Neuronal stem cell (in vitro differentiated cells): Measurements from ENCODE around the gene ARSA.
"Not testable (repeated sequence)": the region's sequence is repeated elsewhere in the genome, so short reads cannot be mapped to it uniquely, and the experiment has no call there.

ENCODE experiments used
- DNase-seq: peaks from one replicate; pipeline ENCODE4 v3.0.0-alpha.2; 2013; ENCODE audit warnings: low spot score
- H2AFZ ChIP-seq: one replicate; pipeline ENCODE4 v1.6.1; 2013; ENCODE audit warnings: mild to moderate bottlenecking, low read length, inconsistent platforms
- H2AK5ac ChIP-seq: 2 replicates; pipeline ENCODE4 v1.6.1; 2013; ENCODE audit warnings: low read depth, mild to moderate bottlenecking, inconsistent platforms, low read length, moderate library complexity, mixed read lengths
- H2BK120ac ChIP-seq: 2 replicates; pipeline ENCODE4 v1.6.1; 2013; ENCODE audit warnings: low read depth, mild to moderate bottlenecking, inconsistent platforms, low read length, moderate library complexity, mixed read lengths
- H2BK12ac ChIP-seq: one replicate; pipeline ENCODE4 v1.6.1; 2013; ENCODE audit warnings: low read length, inconsistent platforms
- H2BK15ac ChIP-seq: 2 replicates; pipeline ENCODE4 v1.6.1; 2013; ENCODE audit warnings: mild to moderate bottlenecking, low read length, inconsistent platforms, mixed read lengths
- H2BK5ac ChIP-seq: one replicate; pipeline ENCODE4 v1.6.1; 2013; ENCODE audit warnings: inconsistent platforms, mild to moderate bottlenecking, low read length, moderate library complexity
- H3K14ac ChIP-seq: one replicate; pipeline ENCODE4 v1.6.1; 2013; ENCODE audit warnings: low read length, inconsistent platforms
- H3K18ac ChIP-seq: 2 replicates; pipeline ENCODE4 v1.6.1; 2013; ENCODE audit warnings: low read length, inconsistent platforms
- H3K23ac ChIP-seq: 2 replicates; pipeline ENCODE4 v1.6.1; 2013; ENCODE audit warnings: low read depth, mild to moderate bottlenecking, mixed read lengths, low read length, inconsistent platforms; ENCODE audit not compliant: poor library complexity
- H3K27ac ChIP-seq: replicated peaks from 3 replicates; pipeline ENCODE4 v1.5.1; 2013; ENCODE audit warnings: low read length, inconsistent platforms
- H3K27me3 ChIP-seq, 3 experiments: 2 replicates each; pipeline ENCODE4 v1.6.1; 2013; ENCODE audit warnings: low read length in 3 of 3, mild to moderate bottlenecking in 2 of 3, inconsistent platforms in 1 of 3, low read depth in 1 of 3, mixed read lengths in 1 of 3, moderate library complexity in 1 of 3; ENCODE audit not compliant: control insufficient read depth in 3 of 3, insufficient read depth in 3 of 3
- H3K36me3 ChIP-seq, 2 donors: replicated peaks in 1 of 2; 2 replicates each; pipeline ENCODE4 v1.6.1; 2013; ENCODE audit warnings: low read length in 2 of 2; ENCODE audit not compliant: control insufficient read depth in 2 of 2, insufficient read depth in 2 of 2
- H3K4ac ChIP-seq: 2 replicates; pipeline ENCODE4 v1.6.1; 2013; ENCODE audit warnings: inconsistent platforms, mild to moderate bottlenecking, low read length, moderate library complexity
- H3K4me1 ChIP-seq, 2 donors: 1 replicate in 1 of 2; 2 replicates in 1 of 2; pipeline ENCODE4 v1.6.1; 2013; ENCODE audit warnings: low read length in 2 of 2, low read depth in 1 of 2; ENCODE audit not compliant: control insufficient read depth in 2 of 2, insufficient read depth in 1 of 2
- H3K4me2 ChIP-seq: one replicate; pipeline ENCODE4 v1.6.1; 2013; ENCODE audit warnings: mild to moderate bottlenecking, low read length, inconsistent platforms; ENCODE audit not compliant: insufficient read depth, poor library complexity, severe bottlenecking
- H3K4me3 ChIP-seq, 2 donors: 2 replicates each; pipeline ENCODE4 v1.5.1; 2013; ENCODE audit warnings: low read length in 2 of 2, mild to moderate bottlenecking in 2 of 2, inconsistent platforms in 1 of 2, moderate library complexity in 1 of 2
- H3K79me1 ChIP-seq: one replicate; pipeline ENCODE4 v1.6.1; 2013; ENCODE audit warnings: low read depth, mild to moderate bottlenecking, inconsistent platforms, low read length, moderate library complexity
- H3K9ac ChIP-seq: one replicate; pipeline ENCODE4 v1.6.1; 2013; ENCODE audit warnings: mild to moderate bottlenecking, low read depth, low read length, inconsistent platforms; ENCODE audit not compliant: poor library complexity
- H3K9me3 ChIP-seq, 2 donors: replicated peaks in 1 of 2; 2 replicates each; pipeline versions ENCODE3 to v1.6.1; 2013; ENCODE audit warnings: low read length in 2 of 2, mild to moderate bottlenecking in 2 of 2, inconsistent platforms in 1 of 2, low read depth in 1 of 2, mixed read lengths in 1 of 2, moderate library complexity in 1 of 2; ENCODE audit not compliant: control insufficient read depth in 2 of 2, insufficient read depth in 1 of 2
- H4K8ac ChIP-seq: one replicate; pipeline ENCODE4 v1.6.1; 2013; ENCODE audit warnings: low read depth, mild to moderate bottlenecking, inconsistent platforms, low read length, moderate library complexity
- H4K91ac ChIP-seq: one replicate; pipeline ENCODE4 v1.6.1; 2013; ENCODE audit warnings: low read length, low read depth, mild to moderate bottlenecking, inconsistent platforms; ENCODE audit not compliant: poor library complexity
- WGBS, 2 donors: extraction: QIAGEN DNeasy Blood & Tissue Kit; methylation state at CpG; one replicate each; pipeline ENCODE4 v1.1.7; 2013; ENCODE audit warnings: missing lambda C conversion rate in 2 of 2, mixed read lengths in 1 of 2; ENCODE audit not compliant: insufficient read length in 2 of 2, insufficient replicate concordance in 1 of 2; ENCODE audit errors: extremely low coverage in 2 of 2; 5-methylcytosine and 5-hydroxymethylcytosine counted together

ARSA gene

GRCh38 chr22:50640296-50640695, 12.3 kb upstream of the ARSA start:
- not testable (repeated sequence) for H2AK5ac ChIP-seq, H4K91ac ChIP-seq, H3K9me3 ChIP-seq, H3K9ac ChIP-seq, H3K23ac ChIP-seq, H2BK12ac ChIP-seq, H3K79me1 ChIP-seq, DNase-seq, H3K36me3 ChIP-seq, H3K18ac ChIP-seq, H3K4me3 ChIP-seq, H2BK120ac ChIP-seq, H3K27ac ChIP-seq, H3K14ac ChIP-seq, H3K4ac ChIP-seq, H2BK5ac ChIP-seq, H2AFZ ChIP-seq, H3K4me2 ChIP-seq, H4K8ac ChIP-seq, H2BK15ac ChIP-seq
- Histone ChIP-seq H3K4me1 (peaks cover 14 to 18% of the 10 kb centered on the region in 2 donors), H3K27me3 (peaks cover 0 to 12% (median 0%) of the 10 kb centered on the region in 3 experiments)
- WGBS, 2 donors, result no CpG with 5 or more reads among the region's 12 CpGs

DNA sequence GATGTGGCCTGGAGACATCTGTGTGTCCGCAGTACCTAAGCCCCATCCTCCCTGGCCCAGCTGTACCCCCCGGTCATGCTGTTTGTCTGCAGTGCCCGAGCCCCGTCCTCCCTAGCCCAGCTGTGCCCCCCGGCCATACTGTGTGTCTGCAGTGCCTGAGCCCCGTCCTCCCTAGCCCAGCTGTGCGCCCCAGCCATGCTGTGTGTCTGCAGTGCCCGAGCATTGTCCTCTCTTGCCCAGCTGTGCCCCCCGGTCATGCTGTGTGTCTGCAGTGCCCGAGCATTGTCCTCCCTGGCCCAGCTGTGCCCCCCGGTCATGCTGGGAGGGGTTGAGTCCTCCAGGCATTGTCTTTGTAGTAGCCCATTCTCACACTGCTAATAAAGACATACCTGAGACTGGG, 7.6 kb upstream of the ARSA start:
- Histone ChIP-seq H3K23ac (no peak overlapping the region), H3K4me2 (no peak overlapping the region), H2BK15ac (peak overlapping the region; percentile 33), H3K14ac (peak overlapping the region; percentile 75), H3K27me3 (no peaks in the 10 kb centered on the region), H2BK120ac (peak overlapping the region; percentile 89), H4K8ac (peak overlapping the region; percentile 82), H3K9me3 (no peaks in the 10 kb centered on the region), H3K79me1 (no peaks in the 10 kb centered on the region), H3K4me3 (peak overlapping the region in 1 of 2 donors; percentile 20), H3K18ac (peak overlapping the region; percentile 48), H2BK12ac (peak overlapping the region; percentile 22), H2AFZ (no peak overlapping the region), H3K36me3 (no peaks in the 10 kb centered on the region), H3K27ac (no peak overlapping the region), H4K91ac (no peak overlapping the region), H3K9ac (no peak overlapping the region), H3K4ac (peak overlapping the region; percentile 37), H2BK5ac (peak overlapping the region; percentile 24), H2AK5ac (peak overlapping the region; percentile 96), H3K4me1 (peaks cover 0 to 4% of the 10 kb centered on the region in 2 donors)
- DNase-seq, result no peak
- WGBS, 2 donors, result no CpG with 5 or more reads among the region's 11 CpGs

DNA sequence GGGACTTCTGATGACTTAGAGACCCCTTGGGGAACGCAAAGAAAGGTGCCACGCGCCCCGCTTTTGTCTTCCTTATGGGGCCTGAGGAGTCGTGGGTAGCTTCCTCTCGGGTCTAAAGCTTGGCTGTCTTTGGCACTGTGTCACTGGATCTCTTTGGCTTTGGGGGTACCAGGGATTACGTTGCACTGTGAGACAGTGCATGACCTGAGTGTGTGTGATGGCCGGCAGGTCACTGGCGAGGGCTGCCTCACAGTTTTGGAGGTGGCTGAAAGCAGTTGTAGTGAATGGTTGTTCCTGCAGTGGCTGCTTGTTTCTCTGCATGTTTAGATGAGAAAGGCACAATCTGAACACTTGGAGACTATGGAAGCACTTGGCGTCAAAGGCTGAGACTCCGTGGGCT, 5.8 kb upstream of the ARSA start:
- Histone ChIP-seq H3K4me1 (peaks cover 5 to 6% of the 10 kb centered on the region in 2 donors), H3K9me3 (no peaks in the 10 kb centered on the region), H2AK5ac (no peak overlapping the region), H3K18ac (no peak overlapping the region), H2BK5ac (no peak overlapping the region), H4K8ac (no peak overlapping the region), H3K9ac (no peak overlapping the region), H2BK120ac (no peak overlapping the region), H2BK15ac (no peak overlapping the region), H3K27ac (no peak overlapping the region), H2AFZ (no peak overlapping the region), H3K23ac (no peak overlapping the region), H3K14ac (no peak overlapping the region), H4K91ac (no peak overlapping the region), H2BK12ac (no peak overlapping the region), H3K27me3 (peaks cover 0 to 2% (median 0%) of the 10 kb centered on the region in 3 experiments), H3K4ac (peak overlapping the region; percentile 13), H3K36me3 (no peaks in the 10 kb centered on the region), H3K4me3 (no peak overlapping the region), H3K4me2 (no peak overlapping the region), H3K79me1 (no peaks in the 10 kb centered on the region)
- no CpG with 5 or more reads among the region's 11 CpGs for WGBS, 2 donors
- no peak for DNase-seq

DNA sequence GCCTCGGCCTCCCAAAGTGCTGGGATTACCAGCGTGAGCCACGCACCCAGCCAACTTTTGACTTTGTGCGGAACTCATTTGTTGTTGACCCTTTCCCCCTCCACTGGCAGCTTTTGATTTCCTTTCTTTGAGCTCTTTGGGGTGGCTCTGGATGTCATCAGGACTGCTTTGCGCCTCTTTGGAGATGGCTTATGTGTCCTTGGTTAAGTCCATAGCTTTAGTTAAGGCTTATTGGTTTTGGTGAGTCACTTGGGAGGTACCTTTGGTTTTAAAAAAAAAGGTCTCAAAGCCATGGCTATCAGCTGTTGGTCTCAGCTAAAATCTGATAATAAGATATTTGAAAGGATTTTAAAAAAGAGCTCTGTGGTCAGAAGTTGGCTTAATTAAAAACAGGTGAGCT, 5.1 kb upstream of the ARSA start:
- Histone ChIP-seq H3K9me3 (no peaks in the 10 kb centered on the region), H2BK5ac (no peak overlapping the region), H3K36me3 (no peaks in the 10 kb centered on the region), H3K14ac (no peak overlapping the region), H2BK120ac (no peak overlapping the region), H3K79me1 (no peaks in the 10 kb centered on the region), H4K8ac (no peak overlapping the region), H3K9ac (no peak overlapping the region), H2BK12ac (no peak overlapping the region), H3K27me3 (peaks cover 0 to 6% (median 0%) of the 10 kb centered on the region in 3 experiments), H3K4me3 (no peak overlapping the region), H3K4me2 (no peak overlapping the region), H3K27ac (no peak overlapping the region), H2AK5ac (no peak overlapping the region), H3K4ac (no peak overlapping the region), H2AFZ (no peak overlapping the region), H3K18ac (no peak overlapping the region), H4K91ac (no peak overlapping the region), H2BK15ac (no peak overlapping the region), H3K23ac (no peak overlapping the region), H3K4me1 (peaks cover 10 to 11% of the 10 kb centered on the region in 2 donors)
- WGBS, 2 donors, result no CpG with 5 or more reads among the region's 5 CpGs
- no peak for DNase-seq
